A549 (cell line): ENCODE measurements around the gene TBCCD1. TPM values are rescaled to one million over a fixed set of nuclear protein-coding genes. Genes with fewer than 3 reads are reported as not detected.

Experiments used
- ATAC-seq, 2 experiments: fragments of 200-7000 bp in 1 of 2; fragments of >200 bp in 1 of 2; cut with Nextera tagmentation in 1 of 2; cut with Tn5 transposase in 1 of 2; 3 replicates each; pipeline versions ENCODE4 v1.8.0 to v1.9.1; 2018 to 2020; ENCODE audit warnings: mild to moderate bottlenecking in 1 of 2, moderate library complexity in 1 of 2
- CTCF ChIA-PET: fragments of 300-600 bp; sonication (Branson Sonifier 250); formaldehyde crosslinking; extraction: SDS; loops from one replicate; lab custom pipeline; 2021; ENCODE audit warnings: antibody characterized with exemption, inconsistent platforms; lab: Yijun Ruan, JAX
- POLR2A ChIA-PET: fragments of 350-600 bp; formaldehyde crosslinking; extraction: SDS; loops from one replicate; lab custom pipeline; 2021; ENCODE audit warnings: antibody characterized with exemption, inconsistent platforms; lab: Yijun Ruan, JAX
- DNase-seq, 2 experiments: peaks; one replicate each; pipeline versions ENCODE4 v3.0.0 to v3.0.0-alpha.2; 2011 to 2016; ENCODE audit warnings: low read depth in 1 of 2, low spot score in 1 of 2
- FAIRE-seq: peaks from 2 replicates; lab custom pipeline; 2011; peaks lifted over from hg19 to GRCh38; lab: Jason Lieb, UNC
- H3K27ac ChIP-seq, 2 experiments: fragments of >200 bp; sonication (Bioruptor Twin); formaldehyde crosslinking; 3 replicates each; pipeline ENCODE4 v1.5.1; 2016 to 2017
- H3K4me1 ChIP-seq: fragments of >200 bp; sonication (Bioruptor Twin); formaldehyde crosslinking; 3 replicates; pipeline ENCODE4 v1.6.1; 2016
- H3K4me2 ChIP-seq: fragments of >200 bp; sonication (Bioruptor Twin); formaldehyde crosslinking; 3 replicates; pipeline ENCODE4 v1.6.1; 2016
- H3K4me3 ChIP-seq: fragments of >200 bp; sonication (Bioruptor Twin); formaldehyde crosslinking; 3 replicates; pipeline ENCODE4 v1.5.1; 2016
- H3K9me3 ChIP-seq: fragments of >200 bp; sonication (Bioruptor Twin); formaldehyde crosslinking; 3 replicates; pipeline ENCODE4 v1.6.1; 2016
- CBX2 ChIP-seq: fragments of 200-600 bp; sonication (generic); IDR thresholded peaks from 2 replicates; pipeline ENCODE4 v1.6.1; 2016; ENCODE audit warnings: low read depth, mild to moderate bottlenecking, borderline replicate concordance
- ESRRA ChIP-seq: fragments of 150-350 bp; IDR thresholded peaks from 2 replicates; pipeline ENCODE4 v1.6.1; 2014; ENCODE audit warnings: mild to moderate bottlenecking, low read length, borderline replicate concordance
- FOSL2 ChIP-seq, 2 experiments: fragments of 450-650 bp in 1 of 2; fragments of >200 bp in 1 of 2; sonication (Bioruptor Twin) in 1 of 2; formaldehyde crosslinking; IDR thresholded peaks; 2 replicates each; pipeline versions ENCODE4 v1.5.0 to v1.6.1; 2016 to 2020; ENCODE audit warnings: mild to moderate bottlenecking in 1 of 2, moderate library complexity in 1 of 2
- FOXS1 ChIP-seq: fragments of 250-450 bp; sonication (Bioruptor Pico); IDR thresholded peaks from 2 replicates; pipeline ENCODE4 v1.5.0; 2020; ENCODE audit warnings: mild to moderate bottlenecking, moderate library complexity
- HDAC2 ChIP-seq: fragments of 200-600 bp; sonication (generic); IDR thresholded peaks from 2 replicates; pipeline ENCODE4 v1.6.1; 2016
- HOXA7 ChIP-seq: fragments of 250-450 bp; sonication (Bioruptor Pico); IDR thresholded peaks from 2 replicates; pipeline ENCODE4 v1.5.0; 2020; ENCODE audit warnings: mild to moderate bottlenecking, moderate library complexity
- HOXB13 ChIP-seq: fragments of 250-450 bp; sonication (Bioruptor Pico); IDR thresholded peaks from 2 replicates; pipeline ENCODE4 v1.5.0; 2020; ENCODE audit warnings: low read depth, mild to moderate bottlenecking, moderate library complexity
- KDM1A ChIP-seq: fragments of 200-600 bp; sonication (generic); IDR thresholded peaks from 2 replicates; pipeline ENCODE4 v1.6.1; 2016; ENCODE audit warnings: low read depth, mild to moderate bottlenecking
- KDM5A ChIP-seq: fragments of 200-600 bp; sonication (generic); IDR thresholded peaks from 2 replicates; pipeline ENCODE4 v1.6.1; 2016; ENCODE audit warnings: antibody characterized with exemption, mild to moderate bottlenecking
- MAFK ChIP-seq: fragments of 450-650 bp; IDR thresholded peaks from 2 replicates; pipeline ENCODE4 v1.6.1; 2014; ENCODE audit not compliant: partially characterized antibody
- MYC ChIP-seq: IDR thresholded peaks from 2 replicates; pipeline ENCODE4 v1.6.1; 2012; ENCODE audit warnings: mild to moderate bottlenecking, inconsistent platforms, low read length, improper control_type of control experiment, borderline replicate concordance
- RAD21 ChIP-seq, 2 experiments: fragments of >200 bp in 1 of 2; sonication (Bioruptor Twin) in 1 of 2; formaldehyde crosslinking in 1 of 2; IDR thresholded peaks in 1 of 2; conservative IDR thresholded peaks in 1 of 2; 2 replicates in 1 of 2; 3 replicates in 1 of 2; pipeline ENCODE4 v1.6.1; 2012 to 2018; ENCODE audit warnings: inconsistent platforms in 1 of 2
- TFCP2L1 ChIP-seq: fragments of 250-450 bp; sonication (Bioruptor Pico); IDR thresholded peaks from 2 replicates; pipeline ENCODE4 v1.5.0; 2021; ENCODE audit warnings: mild to moderate bottlenecking
- ZNF302 ChIP-seq: fragments of 250-450 bp; sonication (Bioruptor Pico); IDR thresholded peaks from 2 replicates; pipeline ENCODE4 v1.9.0; 2021; ENCODE audit warnings: inconsistent platforms, mild to moderate bottlenecking, moderate library complexity
- ZSCAN20 ChIP-seq: fragments of 250-450 bp; sonication (Bioruptor Pico); IDR thresholded peaks from 2 replicates; pipeline ENCODE4 v1.8.0; 2022; ENCODE audit warnings: mild to moderate bottlenecking, moderate library complexity
- WGBS: methylation state at CpG from one replicate; pipeline ENCODE4 v1.1.6; 2017; ENCODE audit errors: missing lambda C conversion rate; 5-methylcytosine and 5-hydroxymethylcytosine counted together
- polyA plus RNA-seq, 4 experiments: library from polyadenylated mRNA; depleted of rRNA in 3 of 4; stranded (reverse); fragments of >200 nt; fragmentation: RNase III in 1 of 4; extraction: RNeasy Plus Mini Kit Qiagen cat#74134 plus additional on column Dnase treatment in 1 of 4; gene quantifications; 2 replicates in 3 of 4; 3 replicates in 1 of 4; pipeline ENCODE4 v1.2.3, GENCODE V29; 2011 to 2017
- TF ChIP-seq, protein P1 (sequence below): fragments of 200-600 bp; sonication (generic); IDR thresholded peaks from 2 replicates; pipeline ENCODE4 v1.6.1; 2016; ENCODE audit warnings: antibody characterized with exemption, mild to moderate bottlenecking, moderate library complexity
- TF ChIP-seq, protein P2 (sequence below): fragments of >200 bp; sonication (Bioruptor Twin); formaldehyde crosslinking; IDR thresholded peaks from 2 replicates; pipeline ENCODE4 v1.6.1; 2016
- TF ChIP-seq, protein P3 (sequence below): fragments of 250-450 bp; sonication (Bioruptor Pico); IDR thresholded peaks from 2 replicates; pipeline ENCODE4 v1.5.0; 2021; ENCODE audit warnings: mild to moderate bottlenecking, moderate library complexity, borderline replicate concordance

The TBCCD1 gene
- polyA plus RNA-seq, 2 of the 4 experiments (the other 2 are of a cell fraction): 5.8 to 11.4 TPM

DNA sequence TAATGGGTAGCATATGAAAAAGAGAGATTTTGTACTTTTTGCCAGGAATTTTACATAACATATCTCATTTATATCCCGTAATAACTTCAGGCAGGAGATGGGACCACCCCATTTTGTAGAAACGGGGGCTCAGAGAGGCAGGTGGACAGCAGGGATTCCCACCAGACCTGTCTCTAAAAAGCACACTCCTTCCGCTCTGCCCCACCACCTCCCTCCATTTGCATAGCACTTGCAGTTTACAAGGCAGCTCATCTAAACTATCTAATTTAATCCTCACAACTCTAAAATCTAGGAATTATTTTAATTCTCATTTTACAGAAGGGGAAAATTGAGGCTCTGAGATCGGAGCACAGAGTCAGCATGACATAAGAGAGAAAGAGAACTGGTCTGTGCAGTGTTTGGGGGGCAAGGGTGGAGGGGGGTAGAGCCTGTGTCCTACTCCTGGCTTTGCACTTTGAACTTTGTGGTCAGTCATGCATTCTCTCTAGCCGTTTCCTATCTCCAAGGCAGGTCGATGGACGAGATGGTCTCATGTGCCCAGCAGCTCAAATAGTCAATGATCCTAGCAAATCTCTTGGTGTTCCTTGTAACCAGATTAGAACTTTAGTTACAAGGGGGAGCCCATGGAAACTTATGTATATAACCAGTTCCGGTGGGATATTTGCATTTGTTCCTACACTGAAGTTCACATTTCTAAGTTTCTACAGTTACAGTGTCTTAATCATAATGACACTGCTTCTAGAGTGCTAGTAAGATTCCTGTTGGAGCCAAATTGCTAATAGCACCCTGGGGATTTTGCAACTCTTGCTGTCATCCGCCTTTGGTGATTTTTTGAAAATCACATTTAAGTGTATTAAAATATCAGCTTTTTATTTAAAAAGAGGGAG lies 41.5 kb downstream of the TBCCD1 start:
- ChIA-PET CTCF (interaction anchor here (0.6 to 1.3 kb wide), 2 partner anchors 14 to 266 kb away, joined by 3 read pairs; no protein-coding TSS in a partner anchor), POLR2A (interaction anchor here (0.6 kb wide), 1 partner anchor 18 kb away, joined by 6 read pairs; no protein-coding TSS in a partner anchor)
- Histone ChIP-seq H3K4me1 (no peaks in the 10 kb centered on the region), H3K9me3 (no peaks in the 10 kb centered on the region), H3K27ac (no peak overlapping the region), H3K4me3 (no peak overlapping the region), H3K4me2 (no peak overlapping the region)
- ATAC-seq (no peak), FAIRE-seq (no peak), DNase-seq (no peak)
- TF ChIP-seq HOXA7 (CRISPR knock-in tag) (no peak), CBX2 (no peak), MYC (no peak), ZNF302 (no peak), RAD21 (conservative IDR thresholded peaks at IDR 0.05 in 1 of 2, IDR thresholded peaks at IDR 0.05 in 1 of 2) (no peak), ZSCAN20 (CRISPR knock-in tag) (no peak), HOXB13 (CRISPR knock-in tag) (no peak), TFCP2L1 (CRISPR knock-in tag) (no peak), KDM1A (no peak), MAFK (no peak), KDM5A (no peak)
- TF ChIP-seq, protein P1, sequence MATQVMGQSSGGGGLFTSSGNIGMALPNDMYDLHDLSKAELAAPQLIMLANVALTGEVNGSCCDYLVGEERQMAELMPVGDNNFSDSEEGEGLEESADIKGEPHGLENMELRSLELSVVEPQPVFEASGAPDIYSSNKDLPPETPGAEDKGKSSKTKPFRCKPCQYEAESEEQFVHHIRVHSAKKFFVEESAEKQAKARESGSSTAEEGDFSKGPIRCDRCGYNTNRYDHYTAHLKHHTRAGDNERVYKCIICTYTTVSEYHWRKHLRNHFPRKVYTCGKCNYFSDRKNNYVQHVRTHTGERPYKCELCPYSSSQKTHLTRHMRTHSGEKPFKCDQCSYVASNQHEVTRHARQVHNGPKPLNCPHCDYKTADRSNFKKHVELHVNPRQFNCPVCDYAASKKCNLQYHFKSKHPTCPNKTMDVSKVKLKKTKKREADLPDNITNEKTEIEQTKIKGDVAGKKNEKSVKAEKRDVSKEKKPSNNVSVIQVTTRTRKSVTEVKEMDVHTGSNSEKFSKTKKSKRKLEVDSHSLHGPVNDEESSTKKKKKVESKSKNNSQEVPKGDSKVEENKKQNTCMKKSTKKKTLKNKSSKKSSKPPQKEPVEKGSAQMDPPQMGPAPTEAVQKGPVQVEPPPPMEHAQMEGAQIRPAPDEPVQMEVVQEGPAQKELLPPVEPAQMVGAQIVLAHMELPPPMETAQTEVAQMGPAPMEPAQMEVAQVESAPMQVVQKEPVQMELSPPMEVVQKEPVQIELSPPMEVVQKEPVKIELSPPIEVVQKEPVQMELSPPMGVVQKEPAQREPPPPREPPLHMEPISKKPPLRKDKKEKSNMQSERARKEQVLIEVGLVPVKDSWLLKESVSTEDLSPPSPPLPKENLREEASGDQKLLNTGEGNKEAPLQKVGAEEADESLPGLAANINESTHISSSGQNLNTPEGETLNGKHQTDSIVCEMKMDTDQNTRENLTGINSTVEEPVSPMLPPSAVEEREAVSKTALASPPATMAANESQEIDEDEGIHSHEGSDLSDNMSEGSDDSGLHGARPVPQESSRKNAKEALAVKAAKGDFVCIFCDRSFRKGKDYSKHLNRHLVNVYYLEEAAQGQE: no peak
- TF ChIP-seq, protein P2, sequence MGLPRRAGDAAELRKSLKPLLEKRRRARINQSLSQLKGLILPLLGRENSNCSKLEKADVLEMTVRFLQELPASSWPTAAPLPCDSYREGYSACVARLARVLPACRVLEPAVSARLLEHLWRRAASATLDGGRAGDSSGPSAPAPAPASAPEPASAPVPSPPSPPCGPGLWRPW: no peak
- TF ChIP-seq, protein P3, sequence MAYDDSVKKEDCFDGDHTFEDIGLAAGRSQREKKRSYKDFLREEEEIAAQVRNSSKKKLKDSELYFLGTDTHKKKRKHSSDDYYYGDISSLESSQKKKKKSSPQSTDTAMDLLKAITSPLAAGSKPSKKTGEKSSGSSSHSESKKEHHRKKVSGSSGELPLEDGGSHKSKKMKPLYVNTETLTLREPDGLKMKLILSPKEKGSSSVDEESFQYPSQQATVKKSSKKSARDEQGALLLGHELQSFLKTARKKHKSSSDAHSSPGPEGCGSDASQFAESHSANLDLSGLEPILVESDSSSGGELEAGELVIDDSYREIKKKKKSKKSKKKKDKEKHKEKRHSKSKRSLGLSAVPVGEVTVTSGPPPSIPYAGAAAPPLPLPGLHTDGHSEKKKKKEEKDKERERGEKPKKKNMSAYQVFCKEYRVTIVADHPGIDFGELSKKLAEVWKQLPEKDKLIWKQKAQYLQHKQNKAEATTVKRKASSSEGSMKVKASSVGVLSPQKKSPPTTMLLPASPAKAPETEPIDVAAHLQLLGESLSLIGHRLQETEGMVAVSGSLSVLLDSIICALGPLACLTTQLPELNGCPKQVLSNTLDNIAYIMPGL (CRISPR knock-in tag): no peak
- WGBS: 40% methylated on average over 9 of the region's 9 CpGs

DNA sequence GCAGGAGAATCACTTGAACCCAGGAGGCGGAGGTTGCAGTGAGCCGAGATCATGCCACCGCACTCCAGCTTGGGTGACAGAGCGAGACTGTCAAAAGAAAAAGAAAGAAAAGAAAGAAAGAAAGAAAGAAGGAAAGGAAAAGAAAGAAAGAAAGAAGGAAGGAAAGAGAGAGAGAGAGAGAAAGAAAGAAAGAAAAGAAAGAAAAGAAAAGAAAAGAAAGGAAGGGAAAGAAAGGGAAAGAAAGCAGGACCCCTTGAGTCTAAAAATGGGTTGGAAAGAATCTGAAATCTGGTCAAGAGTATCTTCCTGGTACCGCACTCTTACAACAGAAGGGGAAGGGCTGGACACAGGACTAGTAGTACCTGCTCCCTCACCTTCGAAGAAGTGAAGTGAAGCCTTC lies 42.5 kb downstream of the TBCCD1 start:
- TF ChIP-seq TFCP2L1 (CRISPR knock-in tag): no peak
- TF ChIP-seq FOSL2 (IDR thresholded peaks at IDR 0.05): no peak
- no peak for TF ChIP-seq FOSL2 (CRISPR knock-in tag; IDR thresholded peaks at IDR 0.05)
- no peak for TF ChIP-seq FOXS1 (CRISPR knock-in tag)
- no peak for TF ChIP-seq ESRRA
- no peak for TF ChIP-seq HDAC2
- TF ChIP-seq, all 56 proteins: peak for 0
- FAIRE-seq (no peak), ATAC-seq (no peak), DNase-seq (no peak)
- Histone ChIP-seq H3K4me1 (no peaks in the 10 kb centered on the region), H3K27ac (no peak overlapping the region), H3K4me3 (no peak overlapping the region), H3K9me3 (no peaks in the 10 kb centered on the region), H3K4me2 (no peak overlapping the region)
- POLR2A ChIA-PET: no interaction called here
- WGBS: 89% methylated on average over 6 of the region's 6 CpGs
- CTCF ChIA-PET: no interaction called here
